H9 (cell line): ENCODE results near the gene AFF1. TPM values are rescaled to one million over a fixed set of nuclear protein-coding genes. Genes with fewer than 3 reads are reported as not detected.

ENCODE experiments used
- DNase-seq: peaks from one replicate; pipeline ENCODE4 v3.0.0-alpha.2; 2017
- H2AFZ ChIP-seq: one replicate; pipeline ENCODE4 v1.6.1; 2013; ENCODE audit warnings: mild to moderate bottlenecking, low read length, control low read depth, moderate library complexity
- H2AK5ac ChIP-seq: 2 replicates; pipeline ENCODE4 v1.6.1; 2013; ENCODE audit warnings: low read length, control low read depth, mixed read lengths; ENCODE audit not compliant: insufficient read length
- H2BK120ac ChIP-seq: one replicate; pipeline ENCODE4 v1.6.1; 2013; ENCODE audit warnings: low read depth, mild to moderate bottlenecking, low read length, control low read depth, inconsistent platforms; ENCODE audit not compliant: poor library complexity, severe bottlenecking
- H2BK12ac ChIP-seq: 2 replicates; pipeline ENCODE4 v1.6.1; 2013; ENCODE audit warnings: low read length, control low read depth, mixed read lengths, low read depth; ENCODE audit not compliant: insufficient read length
- H2BK15ac ChIP-seq: 2 replicates; pipeline ENCODE4 v1.6.1; 2013; ENCODE audit warnings: low read depth, low read length, control low read depth
- H2BK20ac ChIP-seq: one replicate; pipeline ENCODE4 v1.6.1; 2013; ENCODE audit warnings: low read depth, mild to moderate bottlenecking, low read length, control low read depth, inconsistent platforms; ENCODE audit not compliant: poor library complexity, severe bottlenecking
- H2BK5ac ChIP-seq: 2 replicates; pipeline ENCODE4 v1.6.1; 2013; ENCODE audit warnings: low read length, control low read depth, mixed read lengths; ENCODE audit not compliant: insufficient read length
- H3K14ac ChIP-seq: 2 replicates; pipeline ENCODE4 v1.6.1; 2013; ENCODE audit warnings: low read length, control low read depth; ENCODE audit not compliant: insufficient read depth
- H3K18ac ChIP-seq: 2 replicates; pipeline ENCODE4 v1.6.1; 2013; ENCODE audit warnings: low read depth, mild to moderate bottlenecking, mixed read lengths, low read length, control low read depth; ENCODE audit not compliant: insufficient read length
- H3K23ac ChIP-seq: 2 replicates; pipeline ENCODE4 v1.6.1; 2013; ENCODE audit warnings: low read length, control low read depth, mixed read lengths, low read depth; ENCODE audit not compliant: insufficient read length
- H3K23me2 ChIP-seq: 2 replicates; pipeline ENCODE4 v1.6.1; 2013; ENCODE audit warnings: low read depth, mild to moderate bottlenecking, mixed read lengths, low read length, control low read depth; ENCODE audit not compliant: insufficient read length, poor library complexity, severe bottlenecking
- H3K27ac ChIP-seq: 2 replicates; pipeline ENCODE4 v1.5.1; 2013; ENCODE audit warnings: low read length, control low read depth, mixed read lengths, low read depth; ENCODE audit not compliant: insufficient read length
- H3K27me3 ChIP-seq: 2 replicates; pipeline ENCODE4 v1.6.1; 2013; ENCODE audit warnings: low read length, control low read depth, inconsistent platforms; ENCODE audit not compliant: insufficient read depth
- H3K4ac ChIP-seq: 2 replicates; pipeline ENCODE4 v1.6.1; 2013; ENCODE audit warnings: low read depth, mild to moderate bottlenecking, control low read depth, inconsistent platforms, low read length, moderate library complexity
- H3K4me1 ChIP-seq: 2 replicates; pipeline ENCODE4 v1.6.1; 2013; ENCODE audit warnings: low read length, control low read depth, inconsistent platforms; ENCODE audit not compliant: insufficient read depth
- H3K4me2 ChIP-seq: 2 replicates; pipeline ENCODE4 v1.6.1; 2013; ENCODE audit warnings: low read length, control low read depth, mixed read lengths; ENCODE audit not compliant: insufficient read length, insufficient read depth
- H3K56ac ChIP-seq: 2 replicates; pipeline ENCODE4 v1.6.1; 2013; ENCODE audit warnings: low read depth, mild to moderate bottlenecking, mixed read lengths, low read length, control low read depth; ENCODE audit not compliant: insufficient read length
- H3K79me1 ChIP-seq: 2 replicates; pipeline ENCODE4 v1.6.1; 2013; ENCODE audit warnings: low read depth, mild to moderate bottlenecking, moderate library complexity, low read length, control low read depth, inconsistent platforms; ENCODE audit not compliant: insufficient read depth, poor library complexity, severe bottlenecking
- H3K79me2 ChIP-seq: 2 replicates; pipeline ENCODE4 v1.6.1; 2013; ENCODE audit warnings: low read length, control low read depth, inconsistent platforms; ENCODE audit not compliant: insufficient read depth
- H3K9ac ChIP-seq: 2 replicates; pipeline ENCODE4 v1.6.1; 2013; ENCODE audit warnings: low read length, control low read depth, mixed read lengths; ENCODE audit not compliant: insufficient read length; ENCODE audit errors: extremely low read depth
- H3K9me3 ChIP-seq: one replicate; pipeline ENCODE4 v1.6.1; 2013; ENCODE audit warnings: low read depth, low read length, inconsistent platforms; ENCODE audit not compliant: control insufficient read depth
- H3T11ph ChIP-seq: one replicate; pipeline ENCODE4 v1.6.1; 2013; ENCODE audit warnings: mild to moderate bottlenecking, low read length, control low read depth, inconsistent platforms
- H4K20me1 ChIP-seq: one replicate; pipeline ENCODE4 v1.6.1; 2013; ENCODE audit not compliant: control insufficient read depth, insufficient read length, insufficient read depth
- H4K5ac ChIP-seq: 2 replicates; pipeline ENCODE4 v1.6.1; 2013; ENCODE audit warnings: low read depth, mild to moderate bottlenecking, mixed read lengths, low read length, control low read depth; ENCODE audit not compliant: insufficient read length
- H4K8ac ChIP-seq: replicated peaks from 2 replicates; pipeline ENCODE4 v1.6.1; 2013; ENCODE audit warnings: low read length, control low read depth, mixed read lengths, low read depth; ENCODE audit not compliant: insufficient read length
- H4K91ac ChIP-seq: 2 replicates; pipeline ENCODE4 v1.6.1; 2013; ENCODE audit warnings: low read depth, mild to moderate bottlenecking, moderate library complexity, mixed read lengths, low read length, control low read depth; ENCODE audit not compliant: insufficient read length
- H3K27ac Mint-ChIP-seq, 3 experiments: 2 replicates in 2 of 3; 3 replicates in 1 of 3; pipeline ENCODE4 v1.8.0; 2020 to 2021; ENCODE audit warnings: mixed read lengths in 3 of 3, mild to moderate bottlenecking in 1 of 3, moderate library complexity in 1 of 3
- H3K27me3 Mint-ChIP-seq: 2 replicates; pipeline ENCODE4 v1.8.0; 2021; ENCODE audit warnings: low read depth, mild to moderate bottlenecking, moderate library complexity, mixed read lengths
- H3K36me3 Mint-ChIP-seq, 3 experiments: 2 replicates in 2 of 3; 3 replicates in 1 of 3; pipeline ENCODE4 v1.8.0; 2020 to 2021; ENCODE audit warnings: low read depth in 3 of 3, mixed read lengths in 3 of 3; ENCODE audit not compliant: insufficient read depth in 1 of 3
- H3K4me1 Mint-ChIP-seq, 2 experiments: 2 replicates each; pipeline ENCODE4 v1.8.0; 2020; ENCODE audit warnings: mixed read lengths in 2 of 2
- H3K4me3 Mint-ChIP-seq, 2 experiments: 2 replicates in 1 of 2; 3 replicates in 1 of 2; pipeline ENCODE4 v1.8.0; 2020 to 2021; ENCODE audit warnings: mild to moderate bottlenecking in 2 of 2, mixed read lengths in 2 of 2, moderate library complexity in 1 of 2
- H3K9me3 Mint-ChIP-seq, 2 experiments: 2 replicates in 1 of 2; 3 replicates in 1 of 2; pipeline ENCODE4 v1.8.0; 2020; ENCODE audit warnings: mild to moderate bottlenecking in 2 of 2, mixed read lengths in 2 of 2, moderate library complexity in 1 of 2
- WGBS: extraction: QIAGEN DNeasy Blood & Tissue Kit; methylation state at CpG from one replicate; pipeline ENCODE4 v1.1.7; 2013; ENCODE audit warnings: missing lambda C conversion rate, low lambda C conversion rate, mixed read lengths; ENCODE audit not compliant: insufficient read length; ENCODE audit errors: extremely low coverage; 5-methylcytosine and 5-hydroxymethylcytosine counted together
- total RNA-seq: library from RNA; stranded (reverse); gene quantifications from 2 replicates; pipeline ENCODE4 v1.2.1, GENCODE V29; 2021
- TF ChIP-seq, protein P1 (sequence below): fragments of 200-600 bp; sonication (generic); conservative IDR thresholded peaks from 3 replicates; pipeline ENCODE4 v1.8.0; 2021; ENCODE audit warnings: antibody characterized with exemption, mild to moderate bottlenecking

AFF1 gene
- total RNA-seq, 1 experiment from 2014 or later: 74.5 TPM

DNA sequence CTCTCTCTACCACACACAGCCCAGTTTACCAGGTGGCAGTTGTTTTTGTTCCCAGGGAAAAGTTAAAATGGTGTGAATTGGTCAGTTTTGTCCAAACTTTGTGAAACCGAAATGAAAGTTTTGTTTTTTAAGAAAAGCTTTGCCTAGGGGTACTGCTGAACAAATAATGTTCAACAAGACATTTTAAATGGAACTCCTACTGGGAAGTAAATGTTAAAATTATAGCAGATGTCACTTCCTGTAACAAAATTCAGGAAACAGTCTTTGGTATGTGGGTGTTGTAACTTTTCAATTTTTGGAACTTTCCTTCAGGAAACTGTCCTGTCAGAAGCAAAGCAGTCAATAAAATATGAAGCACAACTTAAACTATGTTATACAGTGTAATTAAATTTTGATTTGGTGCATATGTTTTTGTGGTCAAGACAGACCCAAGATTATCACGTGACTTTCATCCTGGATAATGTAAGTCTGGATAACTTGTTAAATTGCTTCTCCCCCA is 79.5 kb downstream of the AFF1 start:
- Histone ChIP-seq H3K4me1 (peaks cover 9% of the 10 kb centered on the region; the same call in 1 of the 2 replicates), H4K91ac (no peak overlapping the region), H3K27ac (no peak overlapping the region), H3K27me3 (no peaks in the 10 kb centered on the region), H4K8ac (no peak overlapping the region), H3K23me2 (no peaks in the 10 kb centered on the region), H3K79me2 (peaks cover 22% of the 10 kb centered on the region; the same call in 1 of the 2 replicates), H4K20me1 (no peaks in the 10 kb centered on the region), H2BK12ac (no peak overlapping the region), H2BK20ac (no peak overlapping the region), H2BK120ac (no peak overlapping the region), H3K18ac (no peak overlapping the region), H3T11ph (no peak overlapping the region), H3K23ac (no peak overlapping the region), H3K9me3 (no peaks in the 10 kb centered on the region), H4K5ac (no peak overlapping the region), H3K4me2 (no peak overlapping the region), H2AK5ac (no peak overlapping the region), H2AFZ (no peak overlapping the region), H3K9ac (no peak overlapping the region), H2BK15ac (no peak overlapping the region), H3K79me1 (no peaks in the 10 kb centered on the region), H3K14ac (no peak overlapping the region), H2BK5ac (no peak overlapping the region), H3K4ac (no peak overlapping the region), H3K56ac (no peak overlapping the region)
- WGBS: no CpG with 5 or more reads among the region's 2 CpGs
- Mint-ChIP-seq H3K4me1 (peaks cover 73 to 74% of the 10 kb centered on the region in 2 experiments), H3K27ac (peak overlapping the region; percentile 56 to 87 (median 78); a peak in 6 of 7 replicates), H3K4me3 (no peak overlapping the region), H3K9me3 (no peaks in the 10 kb centered on the region), H3K27me3 (no peaks in the 10 kb centered on the region), H3K36me3 (no peaks in the 10 kb centered on the region; a peak in 1 of 7 replicates)
- DNase-seq: no peak
- TF ChIP-seq, protein P1, sequence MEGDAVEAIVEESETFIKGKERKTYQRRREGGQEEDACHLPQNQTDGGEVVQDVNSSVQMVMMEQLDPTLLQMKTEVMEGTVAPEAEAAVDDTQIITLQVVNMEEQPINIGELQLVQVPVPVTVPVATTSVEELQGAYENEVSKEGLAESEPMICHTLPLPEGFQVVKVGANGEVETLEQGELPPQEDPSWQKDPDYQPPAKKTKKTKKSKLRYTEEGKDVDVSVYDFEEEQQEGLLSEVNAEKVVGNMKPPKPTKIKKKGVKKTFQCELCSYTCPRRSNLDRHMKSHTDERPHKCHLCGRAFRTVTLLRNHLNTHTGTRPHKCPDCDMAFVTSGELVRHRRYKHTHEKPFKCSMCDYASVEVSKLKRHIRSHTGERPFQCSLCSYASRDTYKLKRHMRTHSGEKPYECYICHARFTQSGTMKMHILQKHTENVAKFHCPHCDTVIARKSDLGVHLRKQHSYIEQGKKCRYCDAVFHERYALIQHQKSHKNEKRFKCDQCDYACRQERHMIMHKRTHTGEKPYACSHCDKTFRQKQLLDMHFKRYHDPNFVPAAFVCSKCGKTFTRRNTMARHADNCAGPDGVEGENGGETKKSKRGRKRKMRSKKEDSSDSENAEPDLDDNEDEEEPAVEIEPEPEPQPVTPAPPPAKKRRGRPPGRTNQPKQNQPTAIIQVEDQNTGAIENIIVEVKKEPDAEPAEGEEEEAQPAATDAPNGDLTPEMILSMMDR: no peak
